ENCODE data around the gene ZNF726.
"Not testable (repeated sequence)": the region's sequence is repeated elsewhere in the genome, so short reads cannot be mapped to it uniquely, and the experiment has no call there.

ZNF726 gene

DNA sequence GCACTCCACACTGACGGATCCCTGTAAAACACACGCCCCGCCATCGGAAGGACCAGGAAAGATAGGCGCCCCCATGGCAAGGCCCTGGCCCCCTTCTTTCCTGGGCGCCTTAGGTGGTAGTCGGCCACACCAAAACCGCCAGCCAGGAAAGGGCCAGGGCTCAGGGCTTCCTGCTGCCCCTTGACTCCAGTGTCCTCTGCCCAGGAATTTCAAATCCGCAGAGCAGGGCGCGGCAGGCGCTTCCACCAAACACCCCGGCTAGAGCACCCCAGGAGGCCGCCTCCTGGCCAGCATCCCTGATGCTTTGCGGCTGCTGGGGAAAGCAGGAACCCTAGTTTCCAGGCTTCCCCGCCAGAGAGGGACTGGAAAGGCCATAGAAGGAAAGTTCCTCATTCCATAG is 57.5 kb downstream of the ZNF726 start:
- H3K4me3 Mint-ChIP-seq, result no peak overlapping the region
- peaks cover 10% of the 10 kb centered on the region for H3K4me1 Mint-ChIP-seq
- ATAC-seq, result no peak
- H3K27ac Mint-ChIP-seq, result no peak overlapping the region
- peaks cover 0 to under 1% of the 10 kb centered on the region in 2 donors for H3K9me3 Mint-ChIP-seq
- peaks cover 28% of the 10 kb centered on the region for H3K27me3 Mint-ChIP-seq
- DNase-seq, result no peak

DNA sequence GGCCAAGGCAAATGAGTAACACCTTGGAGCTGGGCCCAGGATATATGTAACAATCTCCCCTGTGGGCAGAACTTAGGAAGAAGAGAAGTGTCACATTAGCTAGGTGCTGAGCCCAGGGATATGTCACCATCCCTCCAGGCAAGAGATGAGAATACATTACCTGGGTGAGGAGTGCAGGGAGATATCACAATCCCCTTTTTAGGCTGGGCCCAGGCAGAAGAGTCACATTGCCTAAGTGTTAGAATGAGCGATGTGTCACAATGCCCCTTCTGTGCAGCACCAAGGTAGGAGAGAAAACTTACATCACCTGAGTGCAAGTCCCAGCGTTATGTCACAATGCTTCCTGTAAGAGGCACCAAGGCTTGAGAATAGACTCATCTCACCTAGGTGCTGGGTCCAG is 60.3 kb downstream of the ZNF726 start:
- ATAC-seq (no peak), DNase-seq (no peak)
- Mint-ChIP-seq H3K4me1 (peaks cover 10% of the 10 kb centered on the region), H3K27me3 (peaks cover 28% of the 10 kb centered on the region), H3K9me3 (peaks cover 0 to 11% of the 10 kb centered on the region in 2 donors), H3K4me3 (no peak overlapping the region), H3K27ac (no peak overlapping the region)

DNA sequence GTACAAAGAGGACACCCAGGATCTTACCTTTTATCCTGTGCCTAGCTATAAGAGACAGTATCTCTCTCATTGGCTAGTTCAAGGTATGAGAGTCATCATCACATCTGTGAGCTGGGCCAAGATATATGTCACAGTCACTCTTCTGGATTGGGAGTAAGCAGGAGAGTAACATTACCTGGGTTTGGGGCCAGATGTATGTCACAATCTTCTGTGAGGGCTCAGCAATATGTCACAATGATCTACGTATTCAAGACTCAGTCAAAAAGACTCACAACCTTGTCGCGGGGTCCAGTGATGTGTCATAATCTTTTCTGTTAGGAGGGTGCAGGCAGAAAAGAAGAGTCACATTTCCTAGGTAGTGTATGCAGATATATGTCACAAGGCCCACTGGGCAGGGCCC is 61.9 kb downstream of the ZNF726 start:
- Mint-ChIP-seq H3K9me3 (peaks cover 0 to 11% of the 10 kb centered on the region in 2 donors), H3K27me3 (peaks cover 17% of the 10 kb centered on the region)
- not testable (repeated sequence) for H3K4me3 Mint-ChIP-seq, DNase-seq, ATAC-seq, H3K27ac Mint-ChIP-seq, H3K4me1 Mint-ChIP-seq

DNA sequence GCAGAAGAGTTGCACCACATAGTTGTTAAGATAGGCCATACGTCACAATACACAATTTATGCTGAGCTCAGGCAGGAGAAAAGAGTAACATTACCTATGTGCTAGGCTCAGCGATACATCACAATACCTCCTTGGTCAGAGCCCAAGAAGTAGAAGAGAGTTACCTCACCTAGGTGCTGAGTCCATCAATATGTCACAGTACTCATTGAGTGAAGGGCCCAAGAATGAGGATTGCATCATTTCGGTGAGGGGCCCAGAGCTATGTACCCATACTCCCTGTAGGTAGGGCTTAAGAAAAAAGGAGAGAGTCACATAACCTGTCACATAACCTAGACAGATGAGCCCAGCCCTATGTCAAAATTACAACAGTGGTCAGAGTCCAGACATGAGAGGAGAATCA is 62.6 kb downstream of the ZNF726 start:
- ATAC-seq, H3K4me1 Mint-ChIP-seq, H3K4me3 Mint-ChIP-seq, H3K27ac Mint-ChIP-seq, DNase-seq: not testable (repeated sequence)
- Mint-ChIP-seq H3K27me3 (peaks cover 11% of the 10 kb centered on the region), H3K9me3 (peaks cover 0 to 11% of the 10 kb centered on the region in 2 donors)

DNA sequence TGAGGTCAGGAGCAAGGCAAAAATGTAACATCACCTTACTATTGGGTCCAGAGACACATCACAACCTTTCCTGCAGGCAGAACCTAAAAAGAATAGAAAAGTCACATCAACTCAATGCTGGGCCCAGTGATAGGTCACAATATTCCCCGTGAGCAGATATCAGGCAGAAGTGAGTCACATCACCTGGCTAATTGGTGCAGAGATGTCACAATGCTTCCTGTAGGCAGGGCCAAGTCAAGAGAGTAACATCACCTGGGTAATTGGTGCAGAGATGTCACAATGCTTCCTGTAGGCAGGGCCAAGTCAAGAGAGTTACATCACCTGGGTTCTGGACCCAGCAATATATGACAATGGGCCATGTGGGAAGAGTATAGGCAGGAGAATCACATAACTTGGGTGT is 63.4 kb downstream of the ZNF726 start:
- ATAC-seq (no peak), DNase-seq (no peak)
- no peak overlapping the region for H3K27ac Mint-ChIP-seq
- peaks cover 3% of the 10 kb centered on the region for H3K27me3 Mint-ChIP-seq
- H3K4me3 Mint-ChIP-seq, result no peak overlapping the region
- peaks cover 0 to 11% of the 10 kb centered on the region in 2 donors for H3K9me3 Mint-ChIP-seq
- H3K4me1 Mint-ChIP-seq, result no peaks in the 10 kb centered on the region

DNA sequence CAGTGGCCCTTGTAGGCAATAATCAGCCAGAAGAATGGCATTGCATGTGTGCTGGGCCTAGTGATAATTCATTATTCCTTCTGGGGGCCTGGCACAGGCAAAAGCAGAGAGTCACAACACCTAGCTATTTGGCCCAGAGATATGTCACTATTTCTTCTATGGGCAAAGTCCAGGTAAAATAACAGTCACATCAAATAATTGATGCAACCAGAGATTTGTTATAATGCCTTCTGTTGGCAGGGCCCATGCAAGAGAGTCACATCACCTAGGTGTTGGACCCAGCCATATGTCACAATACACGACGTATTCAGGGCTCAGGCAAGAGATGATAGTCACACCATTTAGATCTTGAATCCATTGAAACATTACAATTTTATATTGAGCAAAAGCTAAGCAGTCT is 66.1 kb downstream of the ZNF726 start:
- ATAC-seq, result no peak
- DNase-seq, result no peak
- no peak overlapping the region for H3K27ac Mint-ChIP-seq
- H3K4me3 Mint-ChIP-seq, result no peak overlapping the region
- no peaks in the 10 kb centered on the region for H3K27me3 Mint-ChIP-seq
- H3K4me1 Mint-ChIP-seq, result no peaks in the 10 kb centered on the region
- H3K9me3 Mint-ChIP-seq, result peaks cover 0 to 11% of the 10 kb centered on the region in 2 donors

DNA sequence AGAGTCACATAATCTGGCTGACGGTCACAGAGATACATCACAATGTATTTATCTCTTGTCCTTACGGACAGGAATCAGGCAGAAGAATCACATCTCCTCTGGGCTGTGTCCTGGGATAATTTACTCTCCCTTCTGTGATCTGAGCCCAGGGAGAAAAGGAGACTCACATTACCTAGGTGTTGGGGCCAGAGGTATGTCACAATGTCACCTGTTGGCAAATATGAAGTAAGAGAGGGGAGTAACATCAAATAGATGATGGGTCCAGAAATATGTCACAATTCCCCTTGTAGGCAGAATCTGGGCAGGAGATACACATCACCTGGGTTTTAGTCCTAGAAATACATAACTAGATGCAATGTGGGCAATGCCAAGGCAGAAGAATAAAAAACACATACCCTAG is 67.2 kb downstream of the ZNF726 start:
- Mint-ChIP-seq H3K27me3 (no peaks in the 10 kb centered on the region), H3K9me3 (peaks cover 0 to 11% of the 10 kb centered on the region in 2 donors), H3K4me3 (no peak overlapping the region), H3K4me1 (no peaks in the 10 kb centered on the region), H3K27ac (no peak overlapping the region)
- DNase-seq, result no peak
- no peak for ATAC-seq

DNA sequence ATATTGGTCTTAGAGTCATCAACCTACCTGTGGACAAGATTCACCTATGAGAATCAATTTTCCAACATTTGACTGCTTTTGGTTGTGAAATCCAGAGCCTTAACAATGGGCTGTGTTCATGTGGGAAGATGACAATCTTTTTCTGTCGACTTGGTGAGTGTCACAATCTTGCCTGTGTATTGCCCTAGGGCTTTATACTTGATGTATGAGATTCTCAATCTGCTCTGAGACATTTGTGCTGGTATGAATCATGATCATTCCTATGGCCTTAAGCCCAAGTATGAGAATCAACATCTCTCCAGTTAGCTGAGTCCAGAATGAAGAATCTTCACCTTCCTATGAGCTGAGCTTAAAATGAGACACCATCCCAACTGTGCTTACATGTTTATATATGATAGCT is 68.7 kb downstream of the ZNF726 start:
- Mint-ChIP-seq H3K27me3 (no peaks in the 10 kb centered on the region), H3K4me3 (no peak overlapping the region), H3K27ac (no peak overlapping the region), H3K9me3 (no peaks in the 10 kb centered on the region), H3K4me1 (no peaks in the 10 kb centered on the region)
- no peak for ATAC-seq
- DNase-seq, result no peak
